Measurements from ENCODE around the gene PCDHB4. TPM values are rescaled to one million over a fixed set of nuclear protein-coding genes. Genes with fewer than 3 reads are reported as not detected.

Gene PCDHB4
- 0.64 and 0.75 TPM in 2 replicates for total RNA-seq

DNA sequence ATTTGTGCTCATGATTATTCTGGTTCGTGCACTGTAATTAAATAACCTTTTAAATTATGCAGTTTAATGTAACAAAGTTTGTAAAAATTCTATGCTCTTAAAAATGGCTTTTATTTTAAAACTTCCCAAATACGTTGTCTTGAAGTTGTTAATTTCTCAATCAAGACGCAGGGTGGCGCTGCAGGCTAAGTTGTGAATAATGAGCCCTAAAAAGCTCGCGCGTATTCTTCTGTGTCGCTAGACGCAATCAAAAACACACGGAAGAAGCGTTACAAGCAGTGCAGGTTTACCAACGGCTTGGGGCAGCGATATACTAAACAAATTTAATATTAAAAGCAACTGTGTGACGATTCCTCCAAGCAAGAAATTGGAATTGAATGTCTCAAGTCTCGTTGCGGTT lies at the start of gene PCDHB4:
TSS of gene PCDHB4 (plus strand) at position 256 of the 400 bp plus-strand sequence. CDS start 181 bp downstream, outside the sequence.

DNA sequence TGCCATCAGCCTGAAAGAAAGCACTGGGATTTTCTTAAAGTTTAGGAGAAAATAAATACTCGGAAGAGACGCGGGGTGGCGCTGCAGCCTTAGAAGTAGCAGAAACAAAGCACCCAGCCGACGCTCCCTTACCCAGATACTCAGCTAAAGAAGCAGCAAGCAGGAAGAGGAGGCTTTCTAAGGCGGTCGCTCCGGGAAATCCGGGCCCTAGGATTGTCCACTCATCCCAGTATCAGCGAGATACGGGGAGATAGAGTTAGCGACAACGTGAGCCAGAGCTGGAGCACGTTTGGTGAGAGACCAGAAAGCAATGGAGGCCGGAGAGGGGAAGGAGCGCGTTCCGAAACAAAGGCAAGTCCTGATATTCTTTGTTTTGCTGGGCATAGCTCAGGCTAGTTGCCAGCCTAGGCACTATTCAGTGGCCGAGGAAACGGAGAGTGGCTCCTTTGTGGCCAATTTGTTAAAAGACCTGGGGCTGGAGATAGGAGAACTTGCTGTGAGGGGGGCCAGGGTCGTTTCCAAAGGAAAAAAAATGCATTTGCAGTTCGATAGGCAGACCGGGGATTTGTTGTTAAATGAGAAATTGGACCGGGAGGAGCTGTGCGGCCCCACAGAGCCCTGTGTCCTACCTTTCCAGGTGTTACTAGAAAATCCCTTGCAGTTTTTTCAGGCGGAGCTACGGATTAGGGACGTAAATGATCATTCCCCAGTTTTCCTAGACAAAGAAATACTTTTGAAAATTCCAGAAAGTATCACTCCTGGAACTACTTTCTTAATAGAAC lies 26.9 kb upstream of the PCDHB4 start, which contains the start of gene PCDHB2:
TSS of gene PCDHB2 (plus strand) at position 135 of the 782 bp plus-strand sequence. CDS start at position 311, 176 bp downstream.

DNA sequence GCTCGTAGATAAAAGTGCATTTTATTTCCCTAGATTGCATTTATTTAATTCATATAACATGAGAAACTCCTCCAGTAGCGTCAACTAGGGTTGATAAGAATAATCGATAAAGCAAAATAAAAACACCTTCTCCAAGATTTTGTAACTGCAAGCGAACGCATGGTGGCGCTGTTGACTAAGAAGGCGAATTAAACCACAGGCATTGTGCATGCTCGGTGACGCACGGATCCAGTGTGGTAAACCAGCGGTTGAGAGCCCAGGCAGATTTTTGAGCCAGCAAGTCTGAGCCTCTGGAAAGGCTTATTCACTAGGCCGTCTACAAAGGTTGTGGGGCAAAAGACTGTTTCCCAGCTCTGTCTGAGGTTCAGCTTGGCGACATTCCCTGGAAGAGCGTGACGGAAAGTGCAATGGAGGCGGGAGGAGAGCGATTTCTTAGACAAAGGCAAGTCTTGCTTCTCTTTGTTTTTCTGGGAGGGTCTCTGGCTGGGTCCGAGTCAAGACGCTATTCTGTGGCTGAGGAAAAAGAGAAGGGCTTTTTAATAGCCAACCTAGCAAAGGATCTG lies 21.3 kb upstream of the PCDHB4 start, which contains the start of gene PCDHB3:
TSS of gene PCDHB3 (plus strand) at position 231 of the 563 bp plus-strand sequence. CDS start at position 408, 177 bp downstream.

DNA sequence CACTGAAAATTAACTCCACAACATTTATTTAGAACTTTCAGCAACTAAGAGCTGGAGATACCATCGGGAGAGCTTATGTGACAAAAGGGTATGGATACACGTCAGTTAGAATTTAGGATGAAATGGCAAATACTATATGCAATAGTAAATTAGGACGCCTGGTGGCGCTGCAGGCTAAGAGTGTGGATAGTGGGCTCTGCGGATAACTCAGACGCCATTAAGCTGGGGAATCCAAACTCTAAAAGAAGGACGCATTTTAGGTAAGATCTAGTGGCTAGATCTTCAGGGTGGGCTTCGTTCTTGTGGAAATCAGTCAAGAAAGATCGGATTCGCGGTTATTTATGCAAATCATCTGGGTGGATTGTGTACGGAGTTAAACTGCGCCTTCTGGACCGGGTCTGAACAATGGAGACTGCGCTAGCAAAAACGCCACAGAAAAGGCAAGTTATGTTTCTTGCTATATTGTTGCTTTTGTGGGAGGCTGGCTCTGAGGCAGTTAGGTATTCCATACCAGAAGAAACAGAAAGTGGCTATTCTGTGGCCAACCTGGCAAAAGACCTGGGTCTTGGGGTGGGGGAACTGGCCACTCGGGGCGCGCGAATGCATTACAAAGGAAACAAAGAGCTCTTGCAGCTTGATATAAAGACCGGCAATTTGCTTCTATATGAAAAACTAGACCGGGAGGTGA lies 13.6 kb downstream of the PCDHB4 start, which contains the start of gene PCDHB5:
TSS of gene PCDHB5 (plus strand) at position 177 of the 688 bp plus-strand sequence. CDS start at position 406, 229 bp downstream.

DNA sequence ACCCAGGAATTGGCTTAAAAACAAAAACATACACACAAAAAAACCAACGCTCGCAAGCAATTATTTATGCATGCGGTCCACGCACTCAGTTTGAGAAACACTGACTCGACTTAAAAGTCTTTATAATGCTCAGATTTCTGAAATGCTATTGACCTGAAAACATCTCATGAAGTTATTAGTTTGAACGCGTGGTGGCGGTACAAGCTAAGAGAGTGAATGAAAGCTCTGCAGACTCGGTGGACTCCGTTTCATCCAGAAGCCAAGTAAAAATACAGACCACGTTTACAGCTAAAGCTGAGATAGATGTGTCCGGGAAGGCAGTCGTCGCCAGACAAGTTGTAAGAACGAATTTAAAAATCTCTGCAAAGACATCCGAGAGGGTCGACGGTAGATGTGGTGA lies 28.2 kb downstream of the PCDHB4 start, which contains the start of gene PCDHB6:
TSS of gene PCDHB6 (plus strand) at position 246 of the 400 bp plus-strand sequence. CDS start 201 bp downstream, outside the sequence.

DNA sequence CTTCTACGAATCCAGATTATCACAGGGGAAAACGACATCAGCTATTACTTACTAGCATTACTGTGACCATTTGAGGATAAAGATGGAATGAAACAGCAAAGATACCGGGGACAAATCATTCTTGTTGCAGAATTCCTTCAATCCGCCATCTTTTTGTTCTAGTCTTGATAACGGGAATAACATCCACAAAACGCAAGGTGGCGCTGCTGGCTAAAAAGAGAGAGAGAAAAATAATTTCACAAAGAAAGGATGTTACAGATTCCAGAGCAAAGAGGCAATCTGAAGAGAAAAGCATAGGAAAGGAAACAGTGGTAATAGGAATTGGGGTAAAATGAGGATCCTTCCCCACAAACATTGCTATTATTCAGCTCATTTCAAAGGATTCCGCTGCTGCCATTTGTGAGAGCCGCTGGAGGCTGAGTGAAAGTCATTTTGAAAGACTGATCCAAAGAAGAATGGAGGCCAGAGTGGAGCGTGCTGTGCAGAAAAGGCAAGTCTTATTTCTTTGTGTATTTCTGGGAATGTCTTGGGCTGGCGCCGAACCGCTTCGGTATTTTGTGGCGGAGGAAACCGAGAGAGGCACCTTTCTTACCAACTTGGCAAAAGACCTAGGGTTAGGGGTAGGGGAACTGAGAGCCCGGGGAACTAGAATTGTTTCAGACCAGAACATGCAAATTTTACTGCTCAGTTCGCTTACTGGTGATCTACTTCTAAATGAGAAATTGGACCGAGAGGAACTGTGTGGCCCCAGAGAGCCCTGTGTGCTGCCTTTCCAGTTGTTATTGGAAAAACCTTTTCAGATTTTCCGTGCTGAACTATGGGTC lies 51.0 kb downstream of the PCDHB4 start, which contains the start of gene PCDHB7:
TSS of gene PCDHB7 (plus strand) at position 264 of the 824 bp plus-strand sequence. CDS start at position 456, 192 bp downstream.

Other genes starting within 250 kb of the PCDHB4 start
- gene PCDHA12, start 246.5 kb upstream of the PCDHB4 start, total RNA-seq = 0.06 and 0.34 TPM in 2 replicates
- gene PCDHA13, start 239.7 kb upstream of the PCDHB4 start, total RNA-seq = 0.39 TPM in 1 of 2 replicates, not detected in the other
- 0.25 TPM in 1 of 2 replicates, not detected in the other for gene PCDHAC1, start 195.5 kb upstream of the PCDHB4 start, total RNA-seq
- 0.12 and 0.15 TPM in 2 replicates for gene PCDHAC2, start 155.3 kb upstream of the PCDHB4 start, total RNA-seq
- not detected in 2 replicates for gene PCDHB1, start 70.4 kb upstream of the PCDHB4 start, total RNA-seq
- 1.9 TPM in 2 replicates for gene PCDHB2, start 27.2 kb upstream of the PCDHB4 start, total RNA-seq
- 0.34 and 1.1 TPM in 2 replicates for gene PCDHB3, start 21.3 kb upstream of the PCDHB4 start, total RNA-seq
- 1.1 and 2.2 TPM in 2 replicates for gene PCDHB5, start 13.4 kb downstream of the PCDHB4 start, total RNA-seq
- gene PCDHB6, start 28.2 kb downstream of the PCDHB4 start, total RNA-seq = 0.06 and 0.39 TPM in 2 replicates
- 1.2 and 1.3 TPM in 2 replicates for gene PCDHB7, start 50.8 kb downstream of the PCDHB4 start, total RNA-seq
- gene PCDHB8, start 56.0 kb downstream of the PCDHB4 start, total RNA-seq = 0.12 and 1.1 TPM in 2 replicates
- 0.81 and 1.0 TPM in 2 replicates for gene PCDHB16, start 60.6 kb downstream of the PCDHB4 start, total RNA-seq
- gene PCDHB9, start 65.3 kb downstream of the PCDHB4 start, total RNA-seq = 0.56 and 1.0 TPM in 2 replicates
- 0.56 and 1.2 TPM in 2 replicates for gene PCDHB10, start 70.5 kb downstream of the PCDHB4 start, total RNA-seq
- 0.34 and 0.62 TPM in 2 replicates for gene PCDHB11, start 77.8 kb downstream of the PCDHB4 start, total RNA-seq
- gene PCDHB12, start 86.9 kb downstream of the PCDHB4 start, total RNA-seq = 0.29 and 0.56 TPM in 2 replicates
- 1.4 and 1.7 TPM in 2 replicates for gene PCDHB13, start 92.1 kb downstream of the PCDHB4 start, total RNA-seq
- 1.2 and 2.5 TPM in 2 replicates for gene PCDHB14, start 101.5 kb downstream of the PCDHB4 start, total RNA-seq
- gene PCDHB15, start 123.6 kb downstream of the PCDHB4 start, total RNA-seq = 1.6 and 1.7 TPM in 2 replicates
- gene SLC25A2, start 182.2 kb downstream of the PCDHB4 start, total RNA-seq = 0.12 TPM in 1 of 2 replicates, not detected in the other
- 47.1 and 52.2 TPM in 2 replicates for gene TAF7, start 199.0 kb downstream of the PCDHB4 start, total RNA-seq
- 0.19 and 1.3 TPM in 2 replicates for gene PCDHGA1, start 208.7 kb downstream of the PCDHB4 start, total RNA-seq
- gene PCDHGA2, start 216.9 kb downstream of the PCDHB4 start, total RNA-seq = 3.5 and 5.2 TPM in 2 replicates
- gene PCDHGA3, start 222.0 kb downstream of the PCDHB4 start, total RNA-seq = 5.1 and 8.1 TPM in 2 replicates
- 1.6 and 2.6 TPM in 2 replicates for gene PCDHGB1, start 228.3 kb downstream of the PCDHB4 start, total RNA-seq
- gene PCDHGA4, start 233.2 kb downstream of the PCDHB4 start, total RNA-seq = 5.8 and 6.8 TPM in 2 replicates
- gene PCDHGB2, start 238.2 kb downstream of the PCDHB4 start, total RNA-seq = 4.5 and 6.7 TPM in 2 replicates
- gene PCDHGA5, start 242.3 kb downstream of the PCDHB4 start, total RNA-seq = 3.0 and 3.1 TPM in 2 replicates
- 3.2 and 3.8 TPM in 2 replicates for gene PCDHGB3, start 248.4 kb downstream of the PCDHB4 start, total RNA-seq

Data from cardiac ventricle fibroblast (primary cell).